GM12878 (cell line): ENCODE data around the gene RAB44.

Source experiments
- CBFB ChIP-seq: IDR thresholded peaks from 2 replicates; pipeline ENCODE4 v1.6.1; 2016; ENCODE audit warnings: antibody characterized with exemption, low read depth
- CEBPB ChIP-seq, 2 experiments: fragments of 150-350 bp in 1 of 2; IDR thresholded peaks; 2 replicates each; pipeline ENCODE4 v1.6.1; 2012 to 2014; ENCODE audit warnings: low read depth in 2 of 2, low read length in 2 of 2, borderline replicate concordance in 1 of 2, inconsistent platforms in 1 of 2
- CHD2 ChIP-seq: IDR thresholded peaks from 2 replicates; pipeline ENCODE4 v1.6.1; 2011; ENCODE audit warnings: low read depth, low read length, improper control_type of control experiment, borderline replicate concordance
- CHD4 ChIP-seq: fragments of 200-600 bp; sonication (generic); IDR thresholded peaks from 2 replicates; pipeline ENCODE4 v1.6.1; 2016; ENCODE audit warnings: mild to moderate bottlenecking
- GABPA ChIP-seq: IDR thresholded peaks from 2 replicates; pipeline ENCODE4 v1.6.1; 2014; ENCODE audit warnings: antibody characterized with exemption, low read depth, mild to moderate bottlenecking, inconsistent platforms
- HCFC1 ChIP-seq: fragments of 150-350 bp; IDR thresholded peaks from 2 replicates; pipeline ENCODE4 v1.6.1; 2014; ENCODE audit warnings: low read length
- MAX ChIP-seq: IDR thresholded peaks from 2 replicates; pipeline ENCODE4 v1.6.1; 2012; ENCODE audit warnings: low read depth, low read length, improper control_type of control experiment
- POLR2A ChIP-seq: IDR thresholded peaks from 2 replicates; pipeline ENCODE4 v1.6.1; 2011; ENCODE audit warnings: low read depth, mild to moderate bottlenecking, low read length
- RCOR1 ChIP-seq: conservative IDR thresholded peaks from 2 replicates; pipeline ENCODE4 v1.6.1; 2012; ENCODE audit warnings: low read depth, low read length, improper control_type of control experiment
- SMC3 ChIP-seq: IDR thresholded peaks from 2 replicates; pipeline ENCODE4 v1.6.1; 2011; ENCODE audit warnings: low read length, improper control_type of control experiment, borderline replicate concordance
- TF ChIP-seq, protein P1 (sequence below): IDR thresholded peaks from 2 replicates; pipeline ENCODE4 v1.6.1; 2012; ENCODE audit warnings: low read depth, low read length, improper control_type of control experiment
- TF ChIP-seq, protein P2 (sequence below), 3 experiments: IDR thresholded peaks in 2 of 3; conservative IDR thresholded peaks in 1 of 3; 2 replicates each; pipeline ENCODE4 v1.5.1; 2011; ENCODE audit warnings: low read depth in 3 of 3, low read length in 3 of 3, mild to moderate bottlenecking in 3 of 3, control low read depth in 2 of 3, moderate library complexity in 2 of 3, inconsistent platforms in 1 of 3, mixed read lengths in 1 of 3; ENCODE audit not compliant: control insufficient read depth in 2 of 3, insufficient read depth in 1 of 3; ENCODE audit errors: extremely low read depth in 1 of 3

DNA sequence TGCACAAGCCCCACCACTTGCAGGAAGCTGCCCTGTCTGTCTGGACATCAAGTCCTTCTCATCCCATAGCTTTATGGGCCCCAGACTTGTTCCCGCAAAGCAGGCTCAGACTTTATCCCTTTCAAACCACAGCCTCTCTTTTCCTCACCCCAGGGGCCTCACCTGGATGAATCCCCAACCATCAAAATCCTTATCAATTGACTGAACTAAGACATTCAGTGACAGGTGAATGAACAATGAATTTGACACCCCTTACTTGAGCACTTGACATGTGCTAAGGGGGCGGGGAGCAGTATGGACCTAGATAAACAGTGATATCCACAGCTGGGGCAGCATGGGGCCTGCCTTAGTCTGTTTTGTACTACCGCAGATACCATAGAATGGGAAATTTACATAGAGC lies 5.0 kb downstream of the RAB44 start:
- TF ChIP-seq, protein P1, sequence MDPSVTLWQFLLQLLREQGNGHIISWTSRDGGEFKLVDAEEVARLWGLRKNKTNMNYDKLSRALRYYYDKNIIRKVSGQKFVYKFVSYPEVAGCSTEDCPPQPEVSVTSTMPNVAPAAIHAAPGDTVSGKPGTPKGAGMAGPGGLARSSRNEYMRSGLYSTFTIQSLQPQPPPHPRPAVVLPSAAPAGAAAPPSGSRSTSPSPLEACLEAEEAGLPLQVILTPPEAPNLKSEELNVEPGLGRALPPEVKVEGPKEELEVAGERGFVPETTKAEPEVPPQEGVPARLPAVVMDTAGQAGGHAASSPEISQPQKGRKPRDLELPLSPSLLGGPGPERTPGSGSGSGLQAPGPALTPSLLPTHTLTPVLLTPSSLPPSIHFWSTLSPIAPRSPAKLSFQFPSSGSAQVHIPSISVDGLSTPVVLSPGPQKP, result no peak
- TF ChIP-seq CEBPB (IDR thresholded peaks at IDR 0.05; ENCODE audit: borderline replicate concordance in 1 of 2, low read depth in 2 of 2, low read length in 2 of 2), result no peak
- TF ChIP-seq HCFC1, result no peak
- no peak for TF ChIP-seq CHD2
- TF ChIP-seq CHD4, result no peak
- TF ChIP-seq RCOR1, result no peak
- TF ChIP-seq, protein P2, sequence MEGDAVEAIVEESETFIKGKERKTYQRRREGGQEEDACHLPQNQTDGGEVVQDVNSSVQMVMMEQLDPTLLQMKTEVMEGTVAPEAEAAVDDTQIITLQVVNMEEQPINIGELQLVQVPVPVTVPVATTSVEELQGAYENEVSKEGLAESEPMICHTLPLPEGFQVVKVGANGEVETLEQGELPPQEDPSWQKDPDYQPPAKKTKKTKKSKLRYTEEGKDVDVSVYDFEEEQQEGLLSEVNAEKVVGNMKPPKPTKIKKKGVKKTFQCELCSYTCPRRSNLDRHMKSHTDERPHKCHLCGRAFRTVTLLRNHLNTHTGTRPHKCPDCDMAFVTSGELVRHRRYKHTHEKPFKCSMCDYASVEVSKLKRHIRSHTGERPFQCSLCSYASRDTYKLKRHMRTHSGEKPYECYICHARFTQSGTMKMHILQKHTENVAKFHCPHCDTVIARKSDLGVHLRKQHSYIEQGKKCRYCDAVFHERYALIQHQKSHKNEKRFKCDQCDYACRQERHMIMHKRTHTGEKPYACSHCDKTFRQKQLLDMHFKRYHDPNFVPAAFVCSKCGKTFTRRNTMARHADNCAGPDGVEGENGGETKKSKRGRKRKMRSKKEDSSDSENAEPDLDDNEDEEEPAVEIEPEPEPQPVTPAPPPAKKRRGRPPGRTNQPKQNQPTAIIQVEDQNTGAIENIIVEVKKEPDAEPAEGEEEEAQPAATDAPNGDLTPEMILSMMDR (IDR thresholded peaks at IDR 0.05 in 2 of 3, conservative IDR thresholded peaks at IDR 0.05 in 1 of 3; ENCODE audit: control insufficient read depth in 2 of 3, extremely low read depth in 1 of 3, insufficient read depth in 1 of 3, low read depth in 3 of 3, low read length in 3 of 3), result no peak
- no peak for TF ChIP-seq MAX
- TF ChIP-seq SMC3, result no peak
- no peak for TF ChIP-seq CBFB
- TF ChIP-seq GABPA, result no peak
- TF ChIP-seq POLR2A, result no peak
